ENCODE results near the gene LRP1B.
"Not testable (repeated sequence)": the region's sequence is repeated elsewhere in the genome, so short reads cannot be mapped to it uniquely, and the experiment has no call there.

LRP1B gene

GRCh38 chr2:140555701-140556100 is 1575.1 kb downstream of the LRP1B start:
- no peak for DNase-seq

GRCh38 chr2:140552634-140553033 is 1578.2 kb downstream of the LRP1B start:
- DNase-seq = no peak

GRCh38 chr2:140551287-140551686 is 1579.5 kb downstream of the LRP1B start:
- no peak for DNase-seq

- DNase-seq = no peak
Observed at GRCh38 chr2:140550821-140551220, 1580.0 kb downstream of the LRP1B start.

GRCh38 chr2:140544769-140545168 is 1586.0 kb downstream of the LRP1B start:
- DNase-seq = not testable (repeated sequence)

- DNase-seq = no peak
Observed at GRCh38 chr2:140542627-140543026, 1588.2 kb downstream of the LRP1B start.

- no peak for DNase-seq
Observed at GRCh38 chr2:140539242-140539875, 1591.5 kb downstream of the LRP1B start.

GRCh38 chr2:140529706-140530105 is 1601.1 kb downstream of the LRP1B start:
- DNase-seq = no peak

GRCh38 chr2:140528982-140529381 is 1601.8 kb downstream of the LRP1B start:
- no peak for DNase-seq

GRCh38 chr2:140526575-140526974 is 1604.2 kb downstream of the LRP1B start:
- DNase-seq = no peak

- DNase-seq = no peak
Observed at GRCh38 chr2:140512106-140512505, 1618.7 kb downstream of the LRP1B start.

- no peak for DNase-seq
Observed at GRCh38 chr2:140509765-140510164, 1621.1 kb downstream of the LRP1B start.

GRCh38 chr2:140508756-140509155 is 1622.1 kb downstream of the LRP1B start:
- no peak for DNase-seq

- no peak for DNase-seq
Observed at GRCh38 chr2:140506606-140507005, 1624.2 kb downstream of the LRP1B start.

GRCh38 chr2:140504601-140505000 is 1626.2 kb downstream of the LRP1B start:
- no peak for DNase-seq

- DNase-seq = peak in 1 of 2 donors; percentile 0
Observed at GRCh38 chr2:140502951-140503630, 1627.7 kb downstream of the LRP1B start.

GRCh38 chr2:140498360-140498759 is 1632.5 kb downstream of the LRP1B start:
- DNase-seq = no peak

- no peak for DNase-seq
Observed at GRCh38 chr2:140496714-140497113, 1634.1 kb downstream of the LRP1B start.

- DNase-seq = no peak
Observed at GRCh38 chr2:140491876-140492275, 1638.9 kb downstream of the LRP1B start.

GRCh38 chr2:140489193-140489592 is 1641.6 kb downstream of the LRP1B start:
- DNase-seq = no peak

- DNase-seq = no peak
Observed at GRCh38 chr2:140481136-140481535, 1649.7 kb downstream of the LRP1B start.

GRCh38 chr2:140473851-140474250 is 1657.0 kb downstream of the LRP1B start:
- no peak for DNase-seq

- DNase-seq = no peak
Observed at GRCh38 chr2:140472676-140473075, 1658.1 kb downstream of the LRP1B start.

- no peak for DNase-seq
Observed at GRCh38 chr2:140465301-140465700, 1665.5 kb downstream of the LRP1B start.

GRCh38 chr2:140462990-140463389 is 1667.8 kb downstream of the LRP1B start:
- DNase-seq = no peak
